NCI-H524 (cell line): ENCODE data around the gene CBX3.
"Not testable (repeated sequence)": the region's sequence is repeated elsewhere in the genome, so short reads cannot be mapped to it uniquely, and the experiment has no call there.

ENCODE experiments used
- DNase-seq, 2 experiments: peaks; one replicate each; lab custom pipeline; 2025; lab: John Stamatoyannopoulos, UW

Gene CBX3

GRCh38 chr7:26188206-26188956 lies 13.2 kb upstream of the CBX3 start:
- peak in 1 of 2 experiments; percentile 49 for DNase-seq

GRCh38 chr7:26188957-26189541 lies 12.5 kb upstream of the CBX3 start:
- no peak for DNase-seq

- DNase-seq, result no peak
These were observed 11.8 kb upstream of the CBX3 start for GRCh38 chr7:26189697-26190096.

- no peak for DNase-seq
These were observed 11.1 kb upstream of the CBX3 start for GRCh38 chr7:26190417-26190869.

GRCh38 chr7:26191233-26191973 lies 10.1 kb upstream of the CBX3 start:
- DNase-seq, result no peak

GRCh38 chr7:26191974-26192479 lies 9.5 kb upstream of the CBX3 start:
- DNase-seq, result no peak

GRCh38 chr7:26192485-26193087 lies 9.0 kb upstream of the CBX3 start:
- no peak for DNase-seq

- DNase-seq, result no peak
These were observed 7.9 kb upstream of the CBX3 start for GRCh38 chr7:26193432-26194207.

- DNase-seq, result not testable (repeated sequence)
These were observed 6.8 kb upstream of the CBX3 start for GRCh38 chr7:26194764-26195163.

GRCh38 chr7:26195182-26195581 lies 6.4 kb upstream of the CBX3 start:
- DNase-seq, result no peak

GRCh38 chr7:26195867-26196657 lies 5.5 kb upstream of the CBX3 start:
- DNase-seq, result no peak

- no peak for DNase-seq
These were observed 4.1 kb upstream of the CBX3 start for GRCh38 chr7:26197153-26198115.

GRCh38 chr7:26198133-26198780 lies 3.3 kb upstream of the CBX3 start:
- DNase-seq, result peak in 1 of 2 experiments; percentile 41

- no peak for DNase-seq
These were observed 2.8 kb upstream of the CBX3 start for GRCh38 chr7:26198781-26199169.

- peak in 1 of 2 experiments; percentile 51 for DNase-seq
These were observed 2.1 kb upstream of the CBX3 start for GRCh38 chr7:26199301-26200037.

GRCh38 chr7:26200038-26200443 lies 1.5 kb upstream of the CBX3 start:
- DNase-seq, result peak; percentile 51 to 57

GRCh38 chr7:26200444-26201246 lies 900 bp upstream of the CBX3 start, which contains the start of gene HNRNPA2B1:
Gene HNRNPA2B1 (minus strand): TSS chr7:26200746. CDS start chr7:26200577, 169 bp downstream.
- peak; percentile 98 to 99 for DNase-seq
